Thymus (tissue), 11 donors: ENCODE data around the gene CRMP1. TPM values are rescaled to one million over a fixed set of nuclear protein-coding genes. Genes with fewer than 3 reads are reported as not detected.

Experiments used
- DNase-seq, 9 donors: peaks; one replicate each; pipeline ENCODE4 v3.0.0-alpha.2; 2013; ENCODE audit warnings: low spot score in 9 of 9, low read depth in 6 of 9, missing footprints in 1 of 9
- H3K27ac ChIP-seq, 2 donors: one replicate each; pipeline ENCODE4 v1.5.1; 2013; ENCODE audit warnings: control low read depth in 1 of 2, low read depth in 1 of 2, low read length in 1 of 2, mild to moderate bottlenecking in 1 of 2, moderate library complexity in 1 of 2
- H3K27me3 ChIP-seq, 2 donors: one replicate each; pipeline ENCODE4 v1.5.1; 2013; ENCODE audit warnings: low read length in 1 of 2; ENCODE audit not compliant: control insufficient read depth in 2 of 2, insufficient read depth in 1 of 2
- H3K36me3 ChIP-seq, 2 donors: one replicate each; pipeline ENCODE4 v1.5.1; 2013; ENCODE audit warnings: low read length in 1 of 2, mild to moderate bottlenecking in 1 of 2, moderate library complexity in 1 of 2; ENCODE audit not compliant: control insufficient read depth in 2 of 2, insufficient read depth in 2 of 2
- H3K4me1 ChIP-seq, 2 donors: one replicate each; pipeline ENCODE4 v1.5.1; 2013; ENCODE audit warnings: low read length in 2 of 2; ENCODE audit not compliant: control insufficient read depth in 2 of 2, insufficient read depth in 2 of 2
- H3K4me3 ChIP-seq, 2 donors: one replicate each; pipeline ENCODE4 v1.5.1; 2013; ENCODE audit warnings: low read length in 2 of 2, control low read depth in 1 of 2, mild to moderate bottlenecking in 1 of 2
- H3K9me3 ChIP-seq, 2 donors: one replicate each; pipeline ENCODE4 v1.5.1; 2013; ENCODE audit warnings: low read length in 1 of 2, mild to moderate bottlenecking in 1 of 2; ENCODE audit not compliant: control insufficient read depth in 2 of 2, insufficient read depth in 1 of 2
- WGBS: extraction: QIAGEN DNeasy Blood & Tissue Kit; methylation state at CpG from one replicate; pipeline ENCODE4 v1.1.7; 2013; 5-methylcytosine and 5-hydroxymethylcytosine counted together
- polyA plus RNA-seq: library from polyadenylated mRNA; stranded (reverse); fragments of 200-250 nt; gene quantifications from one replicate; pipeline ENCODE4 v1.2.3, GENCODE V29; 2013
- total RNA-seq: library from RNA; stranded (reverse); fragments of 120-200 nt; gene quantifications from one replicate; pipeline ENCODE4 v1.2.4, GENCODE V29; 2013
- donor health status: healthy.

CRMP1 gene
- total and polyA plus RNA-seq, 2 donors = 1.7 to 7.0 TPM

GRCh38 chr4:5823542-5824211 is 69.2 kb downstream of the CRMP1 start:
- no peaks in the 10 kb centered on the region for H3K4me1 ChIP-seq
- no peak overlapping the region for H3K4me3 ChIP-seq
- H3K9me3 ChIP-seq = no peaks in the 10 kb centered on the region
- no peaks in the 10 kb centered on the region for H3K36me3 ChIP-seq
- no peak for DNase-seq
- no peaks in the 10 kb centered on the region for H3K27me3 ChIP-seq
- whole genome bisulfite sequencing = 93% methylated on average over 10 of the region's 10 CpGs
- H3K27ac ChIP-seq = no peak overlapping the region

DNA sequence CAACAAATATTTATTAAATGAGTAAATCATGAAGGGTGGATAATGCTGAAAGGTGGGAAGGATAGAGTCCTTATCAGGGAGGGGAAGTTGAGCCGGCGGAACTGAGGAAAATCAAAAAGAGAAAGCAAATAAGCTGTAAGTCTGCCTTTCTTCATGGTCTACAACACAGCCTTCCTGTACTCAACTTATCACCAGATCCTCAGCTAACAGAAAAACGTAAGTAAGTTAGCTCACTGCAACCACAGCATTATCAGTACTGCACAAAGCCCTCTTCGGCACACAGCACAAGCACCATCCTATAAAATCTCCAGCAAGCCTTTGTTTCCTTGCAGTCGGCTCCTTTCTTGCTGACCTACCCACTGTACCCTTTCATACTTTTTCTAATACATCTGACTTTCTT is 70.3 kb downstream of the CRMP1 start:
- no peaks in the 10 kb centered on the region for H3K27me3 ChIP-seq
- no peak for DNase-seq
- WGBS = 46% methylated on average over 5 of the region's 5 CpGs

GRCh38 chr4:5821665-5822358 is 71.1 kb downstream of the CRMP1 start:
- H3K36me3 ChIP-seq = no peaks in the 10 kb centered on the region
- no peak for DNase-seq
- no peaks in the 10 kb centered on the region for H3K9me3 ChIP-seq
- 80% methylated on average over 18 of the region's 18 CpGs for WGBS
- no peak overlapping the region for H3K4me3 ChIP-seq
- no peaks in the 10 kb centered on the region for H3K4me1 ChIP-seq
- H3K27me3 ChIP-seq = no peaks in the 10 kb centered on the region
- no peak overlapping the region for H3K27ac ChIP-seq

More for the DNA sequence above, 70.3 kb downstream of the CRMP1 start:
- Histone ChIP-seq H3K4me3 (no peak overlapping the region), H3K27ac (no peak overlapping the region), H3K36me3 (no peaks in the 10 kb centered on the region), H3K4me1 (no peaks in the 10 kb centered on the region), H3K9me3 (no peaks in the 10 kb centered on the region)

- DNase-seq = no peak
- Histone ChIP-seq H3K27ac (no peak overlapping the region), H3K9me3 (no peaks in the 10 kb centered on the region), H3K4me3 (no peak overlapping the region), H3K4me1 (no peaks in the 10 kb centered on the region), H3K27me3 (no peaks in the 10 kb centered on the region), H3K36me3 (no peaks in the 10 kb centered on the region)
- 95% methylated on average over 12 of the region's 12 CpGs for WGBS
Measured at GRCh38 chr4:5816851-5817375, 76.0 kb downstream of the CRMP1 start.

GRCh38 chr4:5816101-5816500 is 76.8 kb downstream of the CRMP1 start:
- H3K27me3 ChIP-seq = no peaks in the 10 kb centered on the region
- no peak overlapping the region for H3K4me3 ChIP-seq
- H3K27ac ChIP-seq = no peak overlapping the region
- DNase-seq = no peak
- no peaks in the 10 kb centered on the region for H3K4me1 ChIP-seq
- no peaks in the 10 kb centered on the region for H3K36me3 ChIP-seq
- no peaks in the 10 kb centered on the region for H3K9me3 ChIP-seq
- 89% methylated on average over 8 of the region's 8 CpGs for WGBS

DNA sequence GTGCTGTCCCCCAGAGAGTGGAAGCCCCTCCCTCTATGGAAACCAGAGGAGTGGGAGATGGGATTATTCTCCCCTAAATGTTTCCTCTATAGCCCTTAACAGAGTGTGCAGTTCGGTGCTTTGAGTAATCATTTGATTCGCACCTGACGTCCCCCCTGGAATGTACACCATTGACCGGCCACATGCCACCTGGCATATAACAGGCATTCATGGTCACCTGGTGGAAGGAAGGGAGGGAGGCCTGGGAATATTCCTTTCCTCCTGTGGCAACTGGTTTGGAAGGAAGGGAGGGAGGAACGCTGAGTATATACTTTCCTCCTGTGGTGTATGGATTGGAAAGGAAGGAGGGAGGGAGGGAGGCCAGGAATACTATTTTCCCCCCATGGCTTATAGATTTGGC is 77.2 kb downstream of the CRMP1 start:
- Histone ChIP-seq H3K4me1 (no peaks in the 10 kb centered on the region), H3K27me3 (no peaks in the 10 kb centered on the region), H3K27ac (no peak overlapping the region), H3K4me3 (no peak overlapping the region), H3K9me3 (no peaks in the 10 kb centered on the region), H3K36me3 (no peaks in the 10 kb centered on the region)
- no peak for DNase-seq
- 92% methylated on average over 5 of the region's 5 CpGs for whole genome bisulfite sequencing

- Histone ChIP-seq H3K9me3 (no peaks in the 10 kb centered on the region), H3K4me1 (no peaks in the 10 kb centered on the region), H3K27me3 (no peaks in the 10 kb centered on the region), H3K4me3 (no peak overlapping the region), H3K27ac (no peak overlapping the region), H3K36me3 (no peaks in the 10 kb centered on the region)
- WGBS = 94% methylated on average over 6 of the region's 6 CpGs
- DNase-seq = no peak
Measured at GRCh38 chr4:5814421-5814820, 78.5 kb downstream of the CRMP1 start.

- Histone ChIP-seq H3K4me3 (no peak overlapping the region), H3K36me3 (no peaks in the 10 kb centered on the region), H3K4me1 (no peaks in the 10 kb centered on the region), H3K9me3 (no peaks in the 10 kb centered on the region), H3K27ac (no peak overlapping the region), H3K27me3 (no peaks in the 10 kb centered on the region)
- WGBS = 95% methylated on average over 7 of the region's 7 CpGs
- DNase-seq = no peak
Measured at GRCh38 chr4:5813882-5814255, 79.0 kb downstream of the CRMP1 start.

DNA sequence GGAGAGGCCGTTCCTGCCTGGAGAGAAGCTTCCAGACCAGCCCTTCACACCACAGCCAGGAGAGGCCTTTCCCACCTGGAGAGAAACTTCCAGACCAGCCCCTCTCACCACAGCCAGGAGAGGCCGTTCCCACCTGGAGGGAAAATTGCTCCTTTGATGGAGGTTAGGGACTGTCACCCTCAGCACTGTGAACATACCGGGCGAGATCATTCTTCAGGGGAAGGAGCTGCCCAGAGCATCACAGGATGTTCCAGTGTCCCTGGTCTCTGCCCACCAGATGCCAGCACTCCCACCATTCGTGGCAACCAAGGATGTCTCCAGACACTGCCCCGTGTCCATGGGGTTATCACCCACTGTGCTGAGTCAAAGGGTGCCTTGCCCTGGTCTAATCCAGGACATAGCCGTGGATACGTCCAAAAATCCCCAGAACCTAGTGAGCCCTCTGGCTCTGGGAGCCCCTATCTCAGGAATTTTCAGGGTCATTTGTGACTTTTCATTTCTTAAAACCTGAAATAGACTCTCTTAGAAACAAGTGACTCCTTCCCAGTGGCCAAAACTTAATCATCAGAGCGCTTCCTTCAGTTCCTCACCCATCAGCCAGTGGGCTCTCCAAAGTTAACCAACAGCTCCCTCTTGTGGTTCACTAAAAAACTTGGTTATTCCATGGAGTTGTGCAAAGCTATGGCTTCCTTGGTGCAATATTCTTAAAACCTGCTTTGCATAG is 80.2 kb downstream of the CRMP1 start:
- DNase-seq = peak; percentile 8 to 72 (median 47)
- no peaks in the 10 kb centered on the region for H3K36me3 ChIP-seq
- WGBS = 88% methylated on average over 9 of the region's 9 CpGs
- no peak overlapping the region for H3K27ac ChIP-seq
- H3K4me1 ChIP-seq = no peaks in the 10 kb centered on the region
- H3K4me3 ChIP-seq = no peak overlapping the region
- H3K27me3 ChIP-seq = no peaks in the 10 kb centered on the region
- no peaks in the 10 kb centered on the region for H3K9me3 ChIP-seq
